Ishikawa (cell line): ENCODE results near the gene SCN2A.

Source experiments
- NFIC ChIP-seq: IDR thresholded peaks from 2 replicates; pipeline ENCODE4 v1.6.1; 2012
- RAD21 ChIP-seq: IDR thresholded peaks from 2 replicates; pipeline ENCODE4 v1.6.1; 2012; ENCODE audit warnings: low read depth
- TCF12 ChIP-seq: IDR thresholded peaks from 2 replicates; pipeline ENCODE4 v1.6.1; 2012; ENCODE audit warnings: low read depth

DNA sequence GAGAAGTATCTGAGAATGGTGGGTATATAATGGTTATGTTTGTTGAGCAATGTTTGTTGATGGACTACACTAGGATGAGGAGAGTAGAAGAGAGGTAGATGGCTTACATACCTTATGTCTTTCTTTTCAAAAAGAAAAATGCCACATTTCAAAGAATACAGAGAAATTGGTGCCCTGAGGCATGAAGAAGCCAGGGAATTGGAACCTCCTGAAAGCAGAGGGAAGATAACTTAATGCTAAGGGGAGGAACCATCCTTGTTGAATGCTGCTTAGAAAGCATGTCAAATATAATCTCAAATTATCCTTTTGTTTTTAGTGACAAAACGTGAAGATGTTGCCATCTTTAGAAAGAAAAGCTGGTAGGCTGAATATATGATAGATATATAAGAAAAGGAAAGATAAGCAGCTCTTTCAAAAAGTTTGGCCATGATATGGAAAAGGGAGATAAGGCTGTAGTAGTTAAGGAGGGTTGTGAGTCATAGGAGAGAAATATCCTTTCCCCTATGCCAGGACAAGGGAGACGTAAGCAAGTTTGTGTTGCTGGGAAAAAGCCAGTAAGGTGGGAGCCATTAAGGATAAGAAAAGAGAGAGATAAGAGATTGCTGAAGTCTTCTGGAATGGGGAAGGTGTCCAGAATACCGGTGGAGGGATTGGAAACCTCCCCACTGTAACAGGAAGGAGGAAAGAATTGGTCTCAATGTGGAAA lies 66.3 kb downstream of the SCN2A start:
- TF ChIP-seq RAD21 (no peak), TCF12 (no peak), NFIC (no peak)
